Kidney capillary endothelial cell (primary cell): ENCODE results near the gene ZNF197.
"Not testable (repeated sequence)": the region's sequence is repeated elsewhere in the genome, so short reads cannot be mapped to it uniquely, and the experiment has no call there.

Experiments
- DNase-seq: peaks from one replicate; pipeline ENCODE4 v3.0.0-alpha.2; 2018; ENCODE audit warnings: low spot score

ZNF197 gene

GRCh38 chr3:44665173-44665572 lies 40.3 kb downstream of the ZNF197 start:
- DNase-seq: no peak

DNA sequence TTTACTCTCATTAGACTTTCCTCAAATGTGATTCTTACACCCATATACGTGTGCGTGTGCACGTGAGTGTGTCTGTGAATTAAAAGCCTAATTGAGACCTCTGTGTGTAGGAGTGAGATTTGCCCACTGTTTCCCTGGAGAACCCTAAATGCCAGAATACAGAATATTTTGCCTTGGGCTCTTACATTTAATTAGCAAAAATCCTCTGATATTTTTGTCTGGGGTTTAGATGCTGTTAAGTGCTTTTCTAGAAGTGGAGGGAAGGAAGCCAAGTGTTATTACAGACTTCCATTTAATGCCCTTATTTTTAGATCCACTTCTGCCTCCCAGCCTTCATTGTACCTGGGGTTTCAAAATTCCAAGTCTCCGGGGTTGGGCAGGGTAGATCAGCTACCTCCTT lies 41.5 kb downstream of the ZNF197 start:
- DNase-seq: no peak

- DNase-seq: no peak
These were observed 44.9 kb downstream of the ZNF197 start for GRCh38 chr3:44669760-44670159.

- not testable (repeated sequence) for DNase-seq
These were observed 48.6 kb downstream of the ZNF197 start for GRCh38 chr3:44673466-44673865.

GRCh38 chr3:44674211-44674610 lies 49.4 kb downstream of the ZNF197 start:
- DNase-seq: no peak

- DNase-seq: no peak
These were observed 53.8 kb downstream of the ZNF197 start for GRCh38 chr3:44678480-44679116.

GRCh38 chr3:44680921-44681455 lies 56.2 kb downstream of the ZNF197 start:
- DNase-seq: no peak

DNA sequence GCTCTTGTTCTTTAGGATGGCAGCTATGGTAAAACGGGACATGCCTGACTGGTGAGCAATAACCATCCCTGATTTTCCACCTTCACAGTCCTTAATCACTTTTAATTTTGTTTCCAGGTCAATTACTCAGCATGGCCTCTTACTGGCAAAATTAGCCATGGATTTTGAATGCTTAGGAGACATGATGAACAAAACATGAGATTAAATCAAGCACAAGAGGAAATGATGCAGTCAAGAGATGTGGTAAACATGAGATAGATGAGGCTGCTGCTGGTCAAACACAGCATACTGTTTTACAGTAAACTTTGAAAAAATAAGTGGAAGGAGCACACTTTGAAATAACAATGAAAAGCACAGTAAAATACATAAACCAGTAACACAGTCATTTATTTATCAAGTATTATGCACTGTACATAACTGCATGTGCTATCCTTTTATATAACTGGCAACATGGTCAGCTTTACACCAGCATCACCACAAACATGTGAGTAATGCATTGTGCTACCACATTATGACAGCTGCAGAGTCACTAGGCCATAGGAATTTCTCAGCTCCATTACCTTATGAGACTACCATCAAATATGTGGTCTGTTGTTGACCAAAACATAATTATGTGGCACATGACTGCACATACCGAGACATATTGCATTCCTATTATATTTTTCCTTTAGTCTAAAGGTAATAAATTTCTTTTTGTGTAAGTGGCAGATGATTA lies 57.5 kb downstream of the ZNF197 start:
- no peak for DNase-seq

GRCh38 chr3:44685128-44685800 lies 60.4 kb downstream of the ZNF197 start:
- DNase-seq: peak; percentile 31

DNA sequence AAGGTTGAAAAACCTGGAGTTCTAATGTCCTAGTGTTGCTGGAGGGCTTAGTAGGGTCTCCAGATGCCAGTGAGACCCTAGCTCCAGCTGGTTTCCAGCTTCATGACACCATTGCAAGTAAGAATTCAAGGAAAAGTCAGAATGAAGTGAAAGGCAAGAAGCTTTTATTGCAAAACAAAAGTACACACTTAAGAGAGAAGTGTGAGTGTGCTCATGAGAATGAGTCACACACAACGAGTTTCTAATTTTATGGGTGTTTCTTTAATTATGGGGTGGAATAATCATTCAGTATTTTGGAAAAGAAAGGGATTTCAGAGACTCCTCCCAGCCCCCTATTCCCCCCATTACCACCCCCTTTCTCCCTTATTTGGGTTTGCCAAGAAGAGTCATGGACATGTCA lies 63.1 kb downstream of the ZNF197 start:
- no peak for DNase-seq
